ENCODE data around the gene ATM. TPM values are rescaled to one million over a fixed set of nuclear protein-coding genes. Genes with fewer than 3 reads are reported as not detected.
A peak's percentile ranks its signal among the peaks of the same experiment; 100 is the strongest.

The ATM gene, protein sequence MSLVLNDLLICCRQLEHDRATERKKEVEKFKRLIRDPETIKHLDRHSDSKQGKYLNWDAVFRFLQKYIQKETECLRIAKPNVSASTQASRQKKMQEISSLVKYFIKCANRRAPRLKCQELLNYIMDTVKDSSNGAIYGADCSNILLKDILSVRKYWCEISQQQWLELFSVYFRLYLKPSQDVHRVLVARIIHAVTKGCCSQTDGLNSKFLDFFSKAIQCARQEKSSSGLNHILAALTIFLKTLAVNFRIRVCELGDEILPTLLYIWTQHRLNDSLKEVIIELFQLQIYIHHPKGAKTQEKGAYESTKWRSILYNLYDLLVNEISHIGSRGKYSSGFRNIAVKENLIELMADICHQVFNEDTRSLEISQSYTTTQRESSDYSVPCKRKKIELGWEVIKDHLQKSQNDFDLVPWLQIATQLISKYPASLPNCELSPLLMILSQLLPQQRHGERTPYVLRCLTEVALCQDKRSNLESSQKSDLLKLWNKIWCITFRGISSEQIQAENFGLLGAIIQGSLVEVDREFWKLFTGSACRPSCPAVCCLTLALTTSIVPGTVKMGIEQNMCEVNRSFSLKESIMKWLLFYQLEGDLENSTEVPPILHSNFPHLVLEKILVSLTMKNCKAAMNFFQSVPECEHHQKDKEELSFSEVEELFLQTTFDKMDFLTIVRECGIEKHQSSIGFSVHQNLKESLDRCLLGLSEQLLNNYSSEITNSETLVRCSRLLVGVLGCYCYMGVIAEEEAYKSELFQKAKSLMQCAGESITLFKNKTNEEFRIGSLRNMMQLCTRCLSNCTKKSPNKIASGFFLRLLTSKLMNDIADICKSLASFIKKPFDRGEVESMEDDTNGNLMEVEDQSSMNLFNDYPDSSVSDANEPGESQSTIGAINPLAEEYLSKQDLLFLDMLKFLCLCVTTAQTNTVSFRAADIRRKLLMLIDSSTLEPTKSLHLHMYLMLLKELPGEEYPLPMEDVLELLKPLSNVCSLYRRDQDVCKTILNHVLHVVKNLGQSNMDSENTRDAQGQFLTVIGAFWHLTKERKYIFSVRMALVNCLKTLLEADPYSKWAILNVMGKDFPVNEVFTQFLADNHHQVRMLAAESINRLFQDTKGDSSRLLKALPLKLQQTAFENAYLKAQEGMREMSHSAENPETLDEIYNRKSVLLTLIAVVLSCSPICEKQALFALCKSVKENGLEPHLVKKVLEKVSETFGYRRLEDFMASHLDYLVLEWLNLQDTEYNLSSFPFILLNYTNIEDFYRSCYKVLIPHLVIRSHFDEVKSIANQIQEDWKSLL (N-terminal part only)
- total RNA-seq: 100 to 1,000 TPM in 1 of 2 experiments, 10 to 100 TPM in 1; 84.3 to 113 TPM

DNA sequence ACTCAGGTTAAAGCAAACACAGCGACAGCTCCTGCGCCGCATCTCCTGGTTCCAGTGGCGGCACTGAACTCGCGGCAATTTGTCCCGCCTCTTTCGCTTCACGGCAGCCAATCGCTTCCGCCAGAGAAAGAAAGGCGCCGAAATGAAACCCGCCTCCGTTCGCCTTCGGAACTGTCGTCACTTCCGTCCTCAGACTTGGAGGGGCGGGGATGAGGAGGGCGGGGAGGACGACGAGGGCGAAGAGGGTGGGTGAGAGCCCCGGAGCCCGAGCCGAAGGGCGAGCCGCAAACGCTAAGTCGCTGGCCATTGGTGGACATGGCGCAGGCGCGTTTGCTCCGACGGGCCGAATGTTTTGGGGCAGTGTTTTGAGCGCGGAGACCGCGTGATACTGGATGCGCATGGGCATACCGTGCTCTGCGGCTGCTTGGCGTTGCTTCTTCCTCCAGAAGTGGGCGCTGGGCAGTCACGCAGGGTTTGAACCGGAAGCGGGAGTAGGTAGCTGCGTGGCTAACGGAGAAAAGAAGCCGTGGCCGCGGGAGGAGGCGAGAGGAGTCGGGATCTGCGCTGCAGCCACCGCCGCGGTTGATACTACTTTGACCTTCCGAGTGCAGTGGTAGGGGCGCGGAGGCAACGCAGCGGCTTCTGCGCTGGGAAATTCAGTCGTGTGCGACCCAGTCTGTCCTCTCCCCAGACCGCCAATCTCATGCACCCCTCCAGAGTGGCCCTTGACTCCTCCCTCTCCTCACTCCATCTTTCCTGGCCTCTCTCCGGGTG is at the start of gene ATM, which contains the start of gene NPAT:
TSS of gene ATM (plus strand) at position 494 of the 774 bp plus-strand sequence. CDS start 4,558 bp downstream, outside the sequence.
TSS of gene NPAT (minus strand) at position 65 of the 774 bp plus-strand sequence. CDS start 102 bp downstream, outside the sequence.
- ATAC-seq (peak; percentile 86), DNase-seq (peak; percentile 99)
- Mint-ChIP-seq H3K27me3 (no peaks in the 10 kb centered on the region), H3K27ac (no peak within 1 kb of the TSS), H3K4me3 (no peak within 1 kb of the TSS), H3K4me1 (peaks cover 41% of the 10 kb centered on the region), H3K9me3 (ENCODE audit: low read depth) (no peaks in the 10 kb centered on the region), H3K36me3 (peaks cover 41% of the 10 kb centered on the region)
- CTCF ChIA-PET: interaction anchor here (0.8 to 3.7 kb wide), 8 partner anchors 13 to 426 kb away, joined by 3 to 26 read pairs (median 5); partner anchors contain the start of gene CUL5

GRCh38 chr11:108177570-108177969 is 45.3 kb upstream of the ATM start:
- H3K4me1 Mint-ChIP-seq: no peaks in the 10 kb centered on the region
- peaks cover 53% of the 10 kb centered on the region for H3K36me3 Mint-ChIP-seq
- no peak overlapping the region for H3K27ac Mint-ChIP-seq
- CTCF ChIA-PET: interaction anchor here (1.1 kb wide), 1 partner anchor 8 kb away, joined by 3 read pairs; no protein-coding TSS in a partner anchor
- ATAC-seq (no peak), DNase-seq (no peak)
- H3K27me3 Mint-ChIP-seq: no peaks in the 10 kb centered on the region
- no peaks in the 10 kb centered on the region for H3K9me3 Mint-ChIP-seq (ENCODE audit: low read depth)
- H3K4me3 Mint-ChIP-seq: no peak overlapping the region

DNA sequence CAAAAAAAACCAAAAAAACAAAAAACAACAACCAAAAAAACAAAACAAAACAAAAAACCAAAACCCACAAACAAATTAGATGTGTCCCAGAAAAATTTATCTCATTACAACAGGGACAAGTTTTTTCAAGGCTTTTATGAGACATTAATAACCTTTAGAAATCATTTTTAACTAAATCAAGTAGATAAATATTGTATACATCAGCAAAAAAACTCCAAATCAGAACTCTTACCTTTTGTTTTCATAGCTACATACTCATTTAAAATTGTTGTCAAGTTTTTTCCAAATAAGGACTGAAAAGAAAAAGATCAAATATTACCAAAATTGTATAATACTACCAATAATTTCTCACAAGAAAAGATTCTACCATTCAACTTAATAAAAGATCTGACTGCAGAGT is 29.1 kb upstream of the ATM start:
- no peaks in the 10 kb centered on the region for H3K9me3 Mint-ChIP-seq (ENCODE audit: low read depth)
- DNase-seq (no peak), ATAC-seq (no peak)
- peaks cover 22% of the 10 kb centered on the region for H3K4me1 Mint-ChIP-seq
- no peaks in the 10 kb centered on the region for H3K27me3 Mint-ChIP-seq
- CTCF ChIA-PET: interaction anchor here (0.6 to 1.2 kb wide), 2 partner anchors 13 to 16 kb away, joined by 3 read pairs; no protein-coding TSS in a partner anchor
- no peak overlapping the region for H3K27ac Mint-ChIP-seq
- no peak overlapping the region for H3K4me3 Mint-ChIP-seq
- peaks cover 43% of the 10 kb centered on the region for H3K36me3 Mint-ChIP-seq

DNA sequence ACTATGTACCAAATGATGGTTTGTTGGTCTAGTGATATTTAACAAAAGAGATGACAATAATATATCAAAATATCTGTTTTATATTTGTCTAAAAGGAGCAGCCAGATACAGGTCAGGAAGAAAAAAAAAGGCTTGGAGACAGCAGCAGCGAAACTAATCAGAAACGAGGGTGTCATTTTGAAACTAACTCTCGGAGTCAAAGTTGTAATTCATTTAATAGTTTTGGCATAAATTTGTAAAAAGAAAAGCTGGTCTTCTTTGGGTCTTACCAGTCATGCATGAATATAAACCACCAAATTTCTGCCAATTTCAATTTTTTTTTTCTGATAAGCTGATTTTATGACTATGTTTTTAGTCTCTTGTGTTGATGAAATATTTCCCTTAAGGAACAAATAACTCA is 26.0 kb upstream of the ATM start:
- CTCF ChIA-PET: interaction anchor here (1.0 kb wide), 1 partner anchor 79 kb away, joined by 3 read pairs; no protein-coding TSS in a partner anchor

GRCh38 chr11:108197351-108197750 is 25.5 kb upstream of the ATM start:
- peak overlapping the region; percentile 50 for H3K27ac Mint-ChIP-seq
- ATAC-seq (peak; percentile 34), DNase-seq (no peak)
- H3K4me3 Mint-ChIP-seq: no peak overlapping the region
- H3K4me1 Mint-ChIP-seq: peaks cover 47% of the 10 kb centered on the region
- H3K9me3 Mint-ChIP-seq (ENCODE audit: low read depth): no peaks in the 10 kb centered on the region
- H3K36me3 Mint-ChIP-seq: peaks cover 44% of the 10 kb centered on the region
- H3K27me3 Mint-ChIP-seq: no peaks in the 10 kb centered on the region
- CTCF ChIA-PET: interaction anchor here (1.0 kb wide), 1 partner anchor 79 kb away, joined by 3 read pairs; no protein-coding TSS in a partner anchor

More for the DNA sequence above, 26.0 kb upstream of the ATM start:
- H3K4me3 Mint-ChIP-seq: no peak overlapping the region
- peaks cover 46% of the 10 kb centered on the region for H3K36me3 Mint-ChIP-seq
- no peaks in the 10 kb centered on the region for H3K27me3 Mint-ChIP-seq
- peak; percentile 31 for ATAC-seq
- peaks cover 47% of the 10 kb centered on the region for H3K4me1 Mint-ChIP-seq
- peak overlapping the region; percentile 50 for H3K27ac Mint-ChIP-seq
- no peak for DNase-seq
- no peaks in the 10 kb centered on the region for H3K9me3 Mint-ChIP-seq (ENCODE audit: low read depth)

DNA sequence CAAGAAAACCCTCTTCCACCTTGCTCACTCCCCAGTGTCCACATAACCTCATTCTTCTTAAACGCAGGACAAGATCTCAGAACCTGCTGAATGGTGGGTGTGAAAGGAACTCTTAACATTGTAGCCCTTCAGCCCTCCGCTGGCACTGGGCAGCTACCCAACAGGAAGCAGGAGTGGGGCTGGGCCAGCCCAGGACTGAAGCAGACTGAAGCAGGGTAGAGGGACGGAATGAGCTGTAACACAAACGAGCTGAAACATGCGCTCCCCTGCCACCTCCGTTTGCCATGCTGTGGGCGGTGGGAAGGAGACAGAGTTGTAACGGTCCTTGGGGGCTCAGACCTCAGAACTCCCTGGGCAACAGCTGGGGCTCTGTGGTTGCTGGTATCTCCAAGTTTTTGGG is 24.0 kb upstream of the ATM start:
- no peak overlapping the region for H3K4me3 Mint-ChIP-seq
- no peaks in the 10 kb centered on the region for H3K9me3 Mint-ChIP-seq (ENCODE audit: low read depth)
- DNase-seq: no peak
- H3K4me1 Mint-ChIP-seq: peaks cover 53% of the 10 kb centered on the region
- CTCF ChIA-PET: interaction anchor here (1.1 kb wide), 1 partner anchor 28 kb away, joined by 3 read pairs; no protein-coding TSS in a partner anchor
- ATAC-seq: no peak
- no peaks in the 10 kb centered on the region for H3K27me3 Mint-ChIP-seq
- H3K27ac Mint-ChIP-seq: no peak overlapping the region
- H3K36me3 Mint-ChIP-seq: peaks cover 57% of the 10 kb centered on the region

- Mint-ChIP-seq H3K4me3 (no peak overlapping the region), H3K4me1 (peaks cover 57% of the 10 kb centered on the region), H3K27ac (peak overlapping the region; percentile 54), H3K9me3 (ENCODE audit: low read depth) (peaks cover 1% of the 10 kb centered on the region), H3K36me3 (peaks cover 61% of the 10 kb centered on the region), H3K27me3 (no peaks in the 10 kb centered on the region)
- peak; percentile 40 for ATAC-seq
- CTCF ChIA-PET: no interaction called here
- DNase-seq: no peak
Observed at GRCh38 chr11:108199446-108200321, 23.2 kb upstream of the ATM start.

DNA sequence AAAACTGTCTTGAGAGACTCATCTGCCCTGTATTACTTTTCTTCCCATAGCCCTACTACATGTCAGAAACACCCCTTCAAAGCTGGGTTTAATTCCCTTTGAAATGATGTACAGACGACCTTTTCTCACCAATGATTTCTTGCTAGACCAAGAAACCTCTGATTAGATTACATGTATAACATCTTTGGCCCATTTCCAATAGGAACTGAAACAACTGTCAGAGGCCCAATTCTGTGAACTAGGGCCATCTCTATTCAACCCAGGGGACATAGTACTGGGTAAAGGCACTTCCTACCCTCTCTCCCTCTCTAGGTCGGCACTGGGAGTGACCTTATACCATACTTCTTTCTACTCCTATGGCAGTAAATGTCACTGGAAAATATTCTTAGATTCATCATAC is 19.8 kb upstream of the ATM start:
- no peak overlapping the region for H3K27ac Mint-ChIP-seq

GRCh38 chr11:108204376-108204775 is 18.5 kb upstream of the ATM start:
- peaks cover 14% of the 10 kb centered on the region for H3K9me3 Mint-ChIP-seq (ENCODE audit: low read depth)
- H3K27me3 Mint-ChIP-seq: no peaks in the 10 kb centered on the region
- H3K36me3 Mint-ChIP-seq: peaks cover 81% of the 10 kb centered on the region
- CTCF ChIA-PET: interaction anchor here (0.8 kb wide), 1 partner anchor 14 kb away, joined by 4 read pairs; no protein-coding TSS in a partner anchor
- no peak for DNase-seq
- peaks cover 33% of the 10 kb centered on the region for H3K4me1 Mint-ChIP-seq
- no peak overlapping the region for H3K4me3 Mint-ChIP-seq
- ATAC-seq: no peak
- H3K27ac Mint-ChIP-seq: no peak overlapping the region

More for the DNA sequence above, 19.8 kb upstream of the ATM start:
- Mint-ChIP-seq H3K4me3 (no peak overlapping the region), H3K4me1 (peaks cover 46% of the 10 kb centered on the region), H3K27me3 (no peaks in the 10 kb centered on the region), H3K36me3 (peaks cover 77% of the 10 kb centered on the region), H3K9me3 (ENCODE audit: low read depth) (peaks cover 14% of the 10 kb centered on the region)
- no peak for DNase-seq
- CTCF ChIA-PET: no interaction called here
- no peak for ATAC-seq

GRCh38 chr11:108204929-108205499 is 17.9 kb upstream of the ATM start:
- Mint-ChIP-seq H3K27ac (no peak overlapping the region), H3K9me3 (ENCODE audit: low read depth) (peaks cover 14% of the 10 kb centered on the region), H3K27me3 (no peaks in the 10 kb centered on the region), H3K4me1 (peaks cover 29% of the 10 kb centered on the region), H3K4me3 (no peak overlapping the region), H3K36me3 (peaks cover 80% of the 10 kb centered on the region)
- no peak for ATAC-seq
- CTCF ChIA-PET: interaction anchor here (0.8 kb wide), 1 partner anchor 14 kb away, joined by 4 read pairs; no protein-coding TSS in a partner anchor
- DNase-seq: no peak

DNA sequence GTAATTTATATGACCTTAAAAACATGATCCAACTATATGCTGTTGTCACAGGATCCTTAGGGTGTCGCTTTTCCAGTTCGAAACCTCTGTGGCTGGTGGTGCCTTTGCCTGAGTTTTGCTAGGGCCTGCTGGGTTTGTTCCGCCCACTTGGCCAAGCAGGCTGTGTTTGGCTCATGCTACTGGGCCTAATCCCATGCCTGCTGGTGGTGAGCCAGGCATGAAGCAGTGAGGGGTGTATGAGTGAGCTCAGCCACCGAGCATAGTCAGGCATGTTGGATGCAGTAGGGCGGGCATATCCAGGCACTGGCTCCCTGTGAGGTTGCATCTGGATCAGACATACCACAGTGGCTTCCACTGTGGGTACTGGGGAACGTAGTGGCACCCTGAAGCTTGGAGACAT is 16.7 kb upstream of the ATM start:
- Mint-ChIP-seq H3K4me1 (peaks cover 25% of the 10 kb centered on the region), H3K36me3 (peaks cover 88% of the 10 kb centered on the region), H3K27me3 (no peaks in the 10 kb centered on the region), H3K4me3 (no peak overlapping the region), H3K27ac (no peak overlapping the region), H3K9me3 (ENCODE audit: low read depth) (peaks cover 18% of the 10 kb centered on the region)
- ATAC-seq (no peak), DNase-seq (no peak)
- CTCF ChIA-PET: interaction anchor here (0.6 kb wide), 1 partner anchor 231 kb away, joined by 3 read pairs; no protein-coding TSS in a partner anchor

Data from activated CD8-positive, alpha-beta memory T cell treated with anti-CD3 and anti-CD28 coated beads, Interleukin-2, amount 10 ng/mL, durations not matched to agents 7 days and 5 days (primary cell).